GM19328 (cell line): Measurements from ENCODE around the gene NUP85.
"Not testable (repeated sequence)": the region's sequence is repeated elsewhere in the genome, so short reads cannot be mapped to it uniquely, and the experiment has no call there.

Source experiments
- ATAC-seq: cut with Tn5 transposase; IDR thresholded peaks from one replicate; pipeline ENCODE4 v1.9.1; 2021; ENCODE audit warnings: mild to moderate bottlenecking, moderate library complexity; ENCODE audit not compliant: unreplicated experiment

The NUP85 gene

DNA sequence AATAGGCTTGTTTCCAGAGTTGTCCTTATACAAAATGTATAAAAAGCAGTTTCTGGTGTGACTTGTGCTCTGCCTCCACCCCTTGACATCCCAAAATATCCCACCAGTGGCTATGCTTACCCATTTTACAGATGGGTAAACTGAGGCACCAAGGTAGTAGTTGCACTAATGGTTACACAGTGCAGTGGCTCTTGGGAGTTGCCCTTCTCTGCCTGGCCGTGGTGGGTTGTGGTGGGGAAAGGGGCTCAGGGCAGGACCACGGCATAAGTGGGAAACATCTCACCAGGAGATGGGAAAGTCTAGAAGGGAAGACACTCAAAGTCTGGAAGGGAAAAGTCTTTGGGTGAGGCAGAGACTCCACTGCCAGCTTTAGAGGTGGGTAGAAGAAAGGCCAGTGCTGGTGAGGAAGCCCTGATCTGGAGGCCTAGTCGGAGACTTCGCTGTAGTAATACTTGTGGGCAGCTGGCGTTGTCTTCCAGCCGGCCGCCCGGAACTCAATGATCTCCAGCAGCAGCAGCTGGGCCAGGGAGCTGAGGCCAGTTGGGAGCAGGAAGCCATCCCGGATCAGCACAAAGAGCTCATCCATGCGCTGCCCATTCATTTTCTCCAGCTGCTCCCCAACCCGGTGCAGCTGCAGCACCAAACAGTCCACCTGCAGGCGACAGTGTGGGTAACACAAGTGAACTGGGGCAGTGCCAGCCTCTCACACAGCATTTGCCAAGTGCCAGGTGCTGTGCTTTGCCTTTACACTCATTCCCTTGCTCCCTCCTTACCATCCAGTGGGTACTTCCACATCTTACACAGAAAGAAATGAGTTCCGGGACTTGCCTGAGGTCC is 61.1 kb downstream of the NUP85 start:
- no peak for ATAC-seq

DNA sequence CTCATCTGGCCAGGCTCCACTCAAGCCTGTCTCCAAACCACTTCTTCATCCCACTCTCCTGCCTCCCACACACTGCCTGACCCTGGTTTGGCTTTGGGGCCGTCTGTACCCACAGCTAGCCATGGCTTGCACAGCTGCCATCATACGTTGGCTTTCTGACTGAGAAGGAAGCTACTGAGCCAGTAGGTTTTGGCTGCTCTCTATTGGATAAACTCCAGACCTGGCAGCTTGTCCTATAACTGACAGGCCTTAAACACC is 61.6 kb downstream of the NUP85 start:
- ATAC-seq: no peak

DNA sequence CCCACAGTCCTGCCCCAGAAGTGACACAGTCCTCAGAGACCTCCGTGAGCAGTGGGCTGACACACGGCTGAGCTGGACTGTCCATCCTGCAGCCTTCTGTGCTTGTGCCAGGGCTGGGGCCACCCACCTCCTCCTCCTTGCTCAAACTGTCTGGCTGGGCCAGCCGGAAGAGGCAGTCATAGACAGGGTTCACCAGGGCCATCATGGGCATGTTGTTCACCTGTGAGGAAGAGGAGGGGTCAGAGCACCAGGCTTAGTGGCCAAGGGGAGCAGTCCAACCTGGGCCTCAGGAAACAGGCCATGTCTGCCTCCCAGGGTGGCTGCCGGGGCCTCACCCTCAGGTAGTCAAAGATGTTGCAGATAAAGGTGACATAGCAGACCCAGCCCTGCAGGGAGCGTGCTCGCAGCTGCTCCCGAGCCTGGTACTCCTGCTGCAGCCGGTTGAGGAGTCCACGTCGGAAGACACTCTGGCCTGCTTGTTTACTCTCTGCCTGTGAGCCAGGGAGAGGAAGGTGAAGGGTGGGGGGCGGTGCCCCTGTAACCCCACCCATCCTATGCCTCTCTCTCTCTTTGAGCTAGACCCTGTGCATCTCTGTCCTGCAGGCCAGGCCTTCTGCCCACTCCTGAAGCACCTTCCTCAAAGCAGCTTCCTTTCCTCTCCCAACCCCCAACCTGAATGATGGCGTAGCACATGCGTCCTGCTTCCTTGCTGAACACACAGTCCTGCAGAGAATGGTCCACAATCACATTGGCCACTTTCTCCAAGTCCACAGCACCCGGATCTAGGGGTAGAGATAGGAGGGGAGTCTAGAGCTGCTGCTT is 62.1 kb downstream of the NUP85 start:
- no peak for ATAC-seq

DNA sequence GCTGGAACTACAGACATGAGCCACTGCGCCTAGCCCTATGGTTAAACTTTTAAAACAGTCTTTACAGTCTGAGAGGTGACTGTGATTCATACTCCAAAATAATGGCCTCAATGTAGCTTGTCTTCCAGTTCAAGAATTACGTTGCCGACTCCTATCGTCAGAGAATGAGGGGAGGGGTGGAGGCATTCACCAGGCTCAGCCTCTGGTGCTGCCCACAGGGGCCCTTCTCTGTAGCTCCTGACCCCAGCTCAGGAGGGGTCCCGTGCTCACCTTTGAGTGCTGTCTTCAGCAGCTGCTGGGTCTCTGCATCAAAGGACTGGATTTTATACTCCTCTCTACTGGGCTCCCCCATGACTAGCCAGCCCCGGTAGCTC is 64.4 kb downstream of the NUP85 start:
- ATAC-seq: no peak

DNA sequence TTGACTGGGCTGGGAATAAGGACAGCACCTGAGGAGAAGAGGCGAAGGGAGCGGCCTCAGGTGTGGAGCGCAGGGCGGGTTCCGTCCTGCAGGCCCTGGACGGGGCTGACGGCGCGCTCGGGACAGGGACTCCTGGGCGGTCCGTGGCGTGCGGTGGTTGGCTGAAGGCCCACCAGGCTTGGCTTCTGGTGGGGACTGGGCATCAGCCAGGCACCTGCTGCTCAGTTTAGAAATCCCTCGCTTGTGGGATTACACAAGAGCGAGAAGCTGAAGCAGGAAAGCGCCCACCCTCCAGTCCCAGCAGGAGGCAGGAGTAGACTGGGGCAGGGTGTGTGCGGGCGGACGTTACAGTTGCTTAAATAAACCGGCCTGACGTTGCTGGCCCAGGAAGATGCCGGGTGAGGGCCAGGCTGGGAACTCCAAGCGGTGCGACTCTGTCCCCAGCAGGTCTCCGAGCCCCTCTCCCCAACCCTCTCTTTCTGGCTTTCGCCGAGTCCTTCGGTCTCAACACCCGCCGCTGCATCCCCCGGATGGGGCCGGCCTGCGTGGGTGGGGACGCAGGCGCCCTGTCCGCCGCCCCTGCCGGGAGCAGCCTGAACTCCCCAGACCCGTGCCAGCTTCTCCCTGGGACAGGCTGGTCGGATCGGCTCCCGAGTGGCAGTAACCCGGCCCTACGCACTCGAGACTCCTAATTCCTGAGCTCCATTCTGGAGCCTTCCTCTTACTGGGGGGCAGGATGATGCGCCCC is 64.9 kb downstream of the NUP85 start:
- ATAC-seq: peak; percentile 35

DNA sequence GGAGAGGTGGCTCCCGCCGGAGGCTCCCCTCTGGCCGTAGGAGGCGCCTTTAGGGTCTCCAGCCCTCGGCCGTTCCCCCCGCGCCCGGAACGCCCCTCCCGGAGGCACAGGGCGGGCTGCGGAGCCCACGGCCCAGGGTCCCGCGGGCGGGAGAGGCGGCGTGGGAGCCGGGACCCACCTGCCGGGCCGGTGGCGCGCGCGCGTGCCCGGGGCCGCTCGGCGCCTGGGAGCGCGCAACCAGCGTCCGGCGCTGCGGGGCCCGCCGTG is 65.4 kb downstream of the NUP85 start, which contains the start of gene MIF4GD:
Gene MIF4GD, minus strand, starts transcription at position 266 of the 267 bp plus-strand sequence. CDS start 1,036 bp downstream, outside the sequence.
- ATAC-seq: no peak

DNA sequence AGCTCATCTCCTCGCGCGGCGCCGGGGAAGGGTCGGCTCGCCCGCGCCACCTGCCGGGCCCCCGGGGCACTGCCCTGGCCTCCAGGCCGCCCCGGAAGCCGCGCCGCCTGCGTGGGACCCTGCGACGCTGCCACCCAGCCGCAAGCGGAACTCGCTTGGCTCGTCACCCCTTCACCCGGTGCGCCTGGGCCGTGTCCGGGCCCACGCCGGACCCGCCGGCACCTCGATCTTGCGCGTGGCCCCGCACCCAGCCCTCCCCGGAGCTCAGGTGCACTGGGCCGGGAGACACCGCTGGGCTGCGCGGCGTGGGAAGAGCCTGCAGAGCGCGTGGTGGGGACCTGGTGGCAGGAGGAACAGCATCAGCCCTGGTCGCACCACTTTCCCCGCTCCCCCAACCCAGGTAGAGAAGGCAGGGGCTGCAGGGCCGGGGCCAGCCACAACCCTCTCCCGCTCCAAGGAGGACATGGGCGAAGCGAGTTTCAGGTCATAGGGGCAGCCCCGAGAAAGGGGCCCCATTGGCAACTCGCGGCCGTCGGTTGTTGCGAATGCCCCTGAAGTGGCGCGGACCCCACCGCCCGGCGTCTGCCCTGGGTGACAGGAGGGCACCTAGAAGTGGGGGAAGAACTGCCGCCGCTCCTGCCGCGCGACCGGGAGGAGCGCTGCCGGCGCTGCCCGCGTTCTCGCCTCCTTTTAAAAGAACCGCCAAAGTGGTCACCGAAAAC is 65.9 kb downstream of the NUP85 start:
- peak; percentile 59 for ATAC-seq

DNA sequence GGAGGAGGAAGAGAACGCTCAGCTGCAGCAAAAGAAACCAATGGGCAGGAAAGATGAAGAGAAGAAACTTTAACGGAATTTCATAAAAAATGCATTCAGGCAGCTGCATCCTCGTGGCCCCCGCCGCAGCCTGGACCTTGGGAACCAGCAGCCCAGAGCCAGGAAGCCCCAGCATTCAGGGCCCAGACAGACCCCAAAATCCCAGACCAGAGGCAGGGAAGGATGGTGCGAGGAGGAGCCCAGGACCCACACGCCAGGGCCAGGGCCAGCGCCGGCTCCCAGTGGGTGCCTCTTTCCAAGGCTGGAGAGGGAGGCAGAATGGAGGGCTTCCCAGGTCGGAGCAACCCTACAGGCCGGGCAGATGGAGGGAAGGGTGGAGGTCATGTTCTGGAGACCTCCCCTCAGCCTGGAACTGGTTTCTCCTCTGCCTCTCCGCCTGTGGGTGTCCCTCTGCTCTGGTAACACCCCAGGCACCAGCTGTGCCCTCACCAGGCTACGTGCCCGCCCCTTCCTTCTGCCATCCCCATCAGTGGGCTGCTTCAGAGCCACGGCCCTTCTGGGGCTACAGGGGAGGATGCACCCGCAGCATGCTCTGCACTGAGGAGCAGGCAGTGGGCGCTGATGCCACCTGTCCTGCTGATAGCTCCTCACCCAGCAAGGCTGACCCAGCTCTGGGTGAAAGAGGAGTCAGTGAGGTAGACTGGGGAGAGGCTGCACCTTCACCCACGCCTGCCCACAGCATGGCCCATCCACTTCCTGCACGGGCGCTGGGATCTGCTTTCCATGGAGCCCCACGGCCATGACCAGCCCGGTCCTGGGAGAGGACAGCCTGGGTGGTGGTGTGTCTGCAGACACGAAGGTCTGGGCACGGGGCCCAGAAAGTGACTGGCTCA is 66.7 kb downstream of the NUP85 start:
- no peak for ATAC-seq

DNA sequence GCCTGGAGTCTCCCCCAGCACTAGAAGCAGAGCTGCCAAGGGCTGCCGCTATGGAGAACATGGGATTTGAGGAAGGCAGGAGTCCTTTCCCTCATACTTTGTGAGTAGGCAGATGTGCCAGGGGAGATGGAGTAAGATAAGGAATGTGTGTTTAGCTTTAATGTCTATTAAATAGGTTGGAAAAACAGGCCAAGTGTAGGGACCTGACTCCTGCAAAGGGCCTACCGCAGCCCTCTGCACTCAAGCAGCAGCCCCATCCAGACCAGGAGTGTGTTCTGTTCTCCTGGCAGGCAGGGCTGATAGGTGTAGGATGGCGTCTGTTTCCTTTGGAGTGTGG is 67.3 kb downstream of the NUP85 start:
- no peak for ATAC-seq

DNA sequence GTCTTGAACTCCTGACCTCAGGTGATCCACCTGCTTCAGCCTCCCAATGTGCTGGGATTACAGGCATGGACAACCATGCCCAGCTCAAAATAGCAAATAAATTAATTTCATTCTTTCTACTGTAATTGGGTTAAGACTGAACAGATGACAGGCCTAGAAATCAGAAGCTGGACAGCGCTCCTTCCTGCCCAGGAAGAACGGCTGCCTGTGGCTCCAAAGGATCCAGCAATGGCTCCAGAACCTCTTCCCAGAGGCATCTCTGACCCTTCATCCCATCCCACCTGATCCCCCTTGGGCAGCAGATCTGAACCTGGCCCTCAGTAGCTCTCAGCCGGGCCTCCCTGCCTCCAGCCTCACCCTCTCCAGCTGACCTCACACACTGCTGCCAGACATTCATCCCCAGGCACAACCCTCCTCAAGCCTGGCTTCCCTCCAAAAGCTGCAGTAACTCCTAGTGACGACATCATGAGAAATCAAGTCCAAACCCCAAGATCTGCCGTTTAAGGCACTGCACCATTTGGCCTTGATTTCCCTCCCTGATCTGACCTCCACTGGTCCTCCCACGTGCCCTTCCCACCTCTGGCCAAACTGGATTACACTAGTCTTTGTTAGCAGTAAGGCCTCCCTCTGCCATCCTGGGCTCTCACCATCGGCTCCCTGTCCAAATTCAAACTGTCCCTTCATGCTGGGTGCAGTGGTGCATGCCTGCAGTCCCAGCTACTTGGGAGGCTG is 68.7 kb downstream of the NUP85 start:
- ATAC-seq: no peak

DNA sequence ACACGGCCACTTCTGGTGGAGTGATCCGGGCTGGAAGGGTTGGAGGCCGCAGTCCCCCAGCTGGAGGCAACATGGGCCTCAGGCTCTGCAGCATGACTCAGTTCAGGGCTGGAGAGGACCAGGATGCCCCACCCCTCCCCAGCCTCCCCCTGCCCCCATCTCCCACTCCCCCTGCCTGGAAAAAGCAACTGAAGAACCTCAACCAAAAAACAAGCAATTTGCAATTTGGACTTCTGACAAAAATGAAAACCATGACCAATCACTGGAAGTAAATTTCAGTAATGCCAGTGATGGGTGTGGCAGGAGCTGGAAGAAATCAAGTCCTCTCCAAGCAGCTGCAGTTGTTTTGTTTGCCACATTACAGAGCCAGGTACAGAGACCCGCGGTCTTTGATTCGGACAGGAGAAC is 72.2 kb downstream of the NUP85 start:
- no peak for ATAC-seq

DNA sequence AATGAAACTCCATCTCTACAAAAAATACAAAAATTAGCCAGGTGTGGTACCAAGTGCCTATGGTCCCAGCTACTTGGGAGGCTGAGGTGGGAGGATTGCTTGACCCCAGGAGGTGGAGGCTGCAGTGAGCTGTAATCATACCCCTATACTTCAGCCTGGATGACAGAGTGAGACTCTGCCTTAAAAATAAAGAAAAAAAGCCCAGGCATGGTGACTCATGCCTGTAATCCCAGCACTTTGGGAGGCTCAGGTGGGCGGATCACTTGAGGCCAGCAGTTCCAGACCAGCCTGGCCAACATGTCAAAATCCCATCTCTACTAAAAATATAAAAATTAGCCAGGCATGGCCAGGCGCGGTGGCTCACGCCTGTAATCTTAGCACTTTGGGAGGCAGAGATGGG is 74.7 kb downstream of the NUP85 start:
- ATAC-seq: not testable (repeated sequence)

DNA sequence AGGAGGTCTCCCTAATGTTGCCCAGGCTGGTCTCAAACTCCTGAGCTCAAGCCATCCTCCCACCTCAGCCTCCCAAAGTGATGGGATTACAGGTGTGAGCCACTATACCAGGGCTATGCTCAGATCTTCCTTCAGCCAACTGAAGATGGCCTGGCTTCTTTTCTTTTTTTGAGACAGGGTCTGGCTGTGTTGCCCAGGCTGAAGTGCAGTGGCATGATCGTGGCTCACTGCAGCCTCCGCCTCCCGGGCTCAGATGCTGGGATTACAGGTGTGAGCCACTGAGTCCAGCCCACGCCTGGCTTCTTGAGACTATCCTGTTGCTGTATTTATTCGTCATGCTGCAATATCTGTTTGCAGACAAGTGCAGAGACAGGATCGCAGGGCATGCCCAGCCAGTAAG is 79.6 kb downstream of the NUP85 start:
- no peak for ATAC-seq
